HCT116 (cell line): ENCODE data around the gene SLC5A10.
"Not testable (repeated sequence)": the region's sequence is repeated elsewhere in the genome, so short reads cannot be mapped to it uniquely, and the experiment has no call there.

ENCODE experiments used
- ATF3 ChIP-seq: IDR thresholded peaks from 2 replicates; pipeline ENCODE4 v1.6.1; 2012
- CEBPB ChIP-seq: IDR thresholded peaks from 2 replicates; pipeline ENCODE4 v1.6.1; 2012; ENCODE audit warnings: low read depth
- CTCF ChIP-seq, 3 experiments: fragments of 200-600 bp in 1 of 3; sonication (generic) in 1 of 3; IDR thresholded peaks in 2 of 3; conservative IDR thresholded peaks in 1 of 3; 2 replicates each; pipeline ENCODE4 v1.5.1; 2012 to 2017; ENCODE audit warnings: low read depth in 2 of 3, low read length in 2 of 3, antibody characterized with exemption in 1 of 3, borderline replicate concordance in 1 of 3, control low read depth in 1 of 3, mild to moderate bottlenecking in 1 of 3, mixed read lengths in 1 of 3, mixed run types in 1 of 3, moderate library complexity in 1 of 3; ENCODE audit not compliant: insufficient read depth in 1 of 3
- EZH2 ChIP-seq: fragments of 200-600 bp; sonication (generic); IDR thresholded peaks from 2 replicates; pipeline ENCODE4 v1.6.1; 2017; ENCODE audit warnings: antibody characterized with exemption, mixed run types
- POLR2A ChIP-seq: IDR thresholded peaks from 2 replicates; pipeline ENCODE4 v1.7.0; 2011; ENCODE audit warnings: borderline replicate concordance; ENCODE audit not compliant: insufficient read depth, insufficient read length; ENCODE audit errors: extremely low read depth

- TF ChIP-seq CTCF (IDR thresholded peaks at IDR 0.05 in 2 of 3, conservative IDR thresholded peaks at IDR 0.05 in 1 of 3; ENCODE audit: borderline replicate concordance in 1 of 3, insufficient read depth in 1 of 3, low read depth in 2 of 3, low read length in 2 of 3); EZH2; ATF3; POLR2A; CEBPB: not testable (repeated sequence)
Observed at GRCh38 chr17:19032377-19032988, 80.5 kb downstream of the SLC5A10 start.
